Vagina (tissue), 1 donor: ENCODE data around the gene EOLA2. TPM values are rescaled to one million over a fixed set of nuclear protein-coding genes. Genes with fewer than 3 reads are reported as not detected.

Source experiments
- total RNA-seq: library from RNA; depleted of rRNA; stranded (reverse); fragments of >200 nt; gene quantifications from one replicate; pipeline ENCODE4 v1.2.3, GENCODE V29; 2016

The EOLA2 gene
- total RNA-seq, 1 donor from 2014 or later: 15.5 TPM

Other genes starting within 250 kb of the EOLA2 start
- not detected for gene MAGEA11, start 226.4 kb downstream of the EOLA2 start, total RNA-seq
- gene HSFX1, start 164.4 kb downstream of the EOLA2 start, total RNA-seq: 1.2 TPM
- not detected for gene MAGEA9, start 156.6 kb downstream of the EOLA2 start, total RNA-seq
- gene MAGEA8, start 57.3 kb downstream of the EOLA2 start, total RNA-seq: not detected
- not detected for gene HSFX4, start 8.9 kb downstream of the EOLA2 start, total RNA-seq